ENCODE data around the gene MSL1.

The MSL1 gene

GRCh38 chr17:40177275-40177874 is 55.6 kb downstream of the MSL1 start, which contains the start of gene RAPGEFL1:
Gene RAPGEFL1, plus strand, starts transcription at chr17:40177470. Its CDS starts 392 bp downstream, at chr17:40177862.
- DNase-seq = peak; percentile 57 to 59

- no peak for DNase-seq
Observed at GRCh38 chr17:40178021-40178601, 56.3 kb downstream of the MSL1 start.

- no peak for DNase-seq
Observed at GRCh38 chr17:40178660-40179059, 56.9 kb downstream of the MSL1 start.

GRCh38 chr17:40179923-40180659 is 58.3 kb downstream of the MSL1 start:
- no peak for DNase-seq

GRCh38 chr17:40180694-40181093 is 58.9 kb downstream of the MSL1 start:
- DNase-seq = no peak

GRCh38 chr17:40181205-40181604 is 59.4 kb downstream of the MSL1 start:
- no peak for DNase-seq

GRCh38 chr17:40182606-40183005 is 60.8 kb downstream of the MSL1 start:
- no peak for DNase-seq

Data from NCI-H187 (cell line).